ENCODE results near the gene SSBP2.

Gene SSBP2

GRCh38 chr5:81547001-81547400 is 203.9 kb downstream of the SSBP2 start:
- Histone ChIP-seq H3K79me2 (ENCODE audit: insufficient read depth, low read length) (no peaks in the 10 kb centered on the region; the same call in 1 of the 2 replicates), H3F3A (ENCODE audit: insufficient read depth) (no peaks in the 10 kb centered on the region)

DNA sequence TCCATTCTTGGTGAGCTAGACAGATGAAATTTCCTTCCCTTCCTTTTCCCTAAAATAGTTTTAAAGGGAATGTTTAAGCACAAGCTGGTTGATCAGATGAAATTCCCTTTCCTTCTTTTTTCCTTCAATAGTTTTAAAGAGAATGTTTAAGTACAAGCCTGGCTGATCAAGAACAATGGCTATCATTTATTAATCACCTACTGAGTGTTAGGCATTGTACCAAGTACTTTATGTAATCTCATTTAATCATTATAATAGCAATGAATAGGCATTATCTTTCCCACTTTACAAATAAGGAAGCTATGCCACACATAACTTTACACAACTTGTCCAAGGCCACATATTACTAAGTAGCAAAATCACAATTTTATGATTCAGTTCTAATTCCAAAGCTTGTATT is 205.0 kb downstream of the SSBP2 start:
- Histone ChIP-seq H3K9me3 (ENCODE audit: insufficient read depth, low read length) (no peaks in the 10 kb centered on the region), H3K36me3 (ENCODE audit: low read length) (0 out of 2 replicates have a peak, but pooled peaks cover 3% of the 10 kb centered on the region), H3K9me2 (replicated peaks; ENCODE audit: insufficient read depth, low read length) (no peaks in the 10 kb centered on the region), H3K27me3 (ENCODE audit: low read length) (no peaks in the 10 kb centered on the region), H3K4me3 (ENCODE audit: insufficient read depth, low read length, poor library complexity, severe bottlenecking) (no peak overlapping the region), H3K27ac (ENCODE audit: low read depth, low read length) (no peak overlapping the region), H3F3A (ENCODE audit: insufficient read depth) (no peaks in the 10 kb centered on the region), H3K79me2 (ENCODE audit: insufficient read depth, low read length) (no peaks in the 10 kb centered on the region; the same call in 1 of the 2 replicates), H4K20me1 (ENCODE audit: low read depth, low read length) (no peaks in the 10 kb centered on the region), H2AFZ (ENCODE audit: low read depth, low read length, severe bottlenecking) (no peak overlapping the region), H3K9ac (ENCODE audit: low read length) (no peak overlapping the region), H3K4me2 (ENCODE audit: low read depth, low read length, poor library complexity, severe bottlenecking) (no peak overlapping the region)
- TF ChIP-seq, protein P1, sequence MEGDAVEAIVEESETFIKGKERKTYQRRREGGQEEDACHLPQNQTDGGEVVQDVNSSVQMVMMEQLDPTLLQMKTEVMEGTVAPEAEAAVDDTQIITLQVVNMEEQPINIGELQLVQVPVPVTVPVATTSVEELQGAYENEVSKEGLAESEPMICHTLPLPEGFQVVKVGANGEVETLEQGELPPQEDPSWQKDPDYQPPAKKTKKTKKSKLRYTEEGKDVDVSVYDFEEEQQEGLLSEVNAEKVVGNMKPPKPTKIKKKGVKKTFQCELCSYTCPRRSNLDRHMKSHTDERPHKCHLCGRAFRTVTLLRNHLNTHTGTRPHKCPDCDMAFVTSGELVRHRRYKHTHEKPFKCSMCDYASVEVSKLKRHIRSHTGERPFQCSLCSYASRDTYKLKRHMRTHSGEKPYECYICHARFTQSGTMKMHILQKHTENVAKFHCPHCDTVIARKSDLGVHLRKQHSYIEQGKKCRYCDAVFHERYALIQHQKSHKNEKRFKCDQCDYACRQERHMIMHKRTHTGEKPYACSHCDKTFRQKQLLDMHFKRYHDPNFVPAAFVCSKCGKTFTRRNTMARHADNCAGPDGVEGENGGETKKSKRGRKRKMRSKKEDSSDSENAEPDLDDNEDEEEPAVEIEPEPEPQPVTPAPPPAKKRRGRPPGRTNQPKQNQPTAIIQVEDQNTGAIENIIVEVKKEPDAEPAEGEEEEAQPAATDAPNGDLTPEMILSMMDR (IDR thresholded peaks at IDR 0.05; ENCODE audit: insufficient read depth, low read length, poor library complexity, severe bottlenecking), result no peak
- no peak for TF ChIP-seq EZH2phosphoT487 (conservative IDR thresholded peaks at IDR 0.05; ENCODE audit: low read length)

More at GRCh38 chr5:81547001-81547400, 203.9 kb downstream of the SSBP2 start:
- Histone ChIP-seq H3K9me3 (ENCODE audit: insufficient read depth, low read length) (no peaks in the 10 kb centered on the region), H2AFZ (ENCODE audit: low read depth, low read length, severe bottlenecking) (no peak overlapping the region), H3K27ac (ENCODE audit: low read depth, low read length) (no peak overlapping the region), H3K9ac (ENCODE audit: low read length) (no peak overlapping the region), H3K4me2 (ENCODE audit: low read depth, low read length, poor library complexity, severe bottlenecking) (no peak overlapping the region), H3K9me2 (replicated peaks; ENCODE audit: insufficient read depth, low read length) (no peaks in the 10 kb centered on the region), H3K4me3 (ENCODE audit: insufficient read depth, low read length, poor library complexity, severe bottlenecking) (no peak overlapping the region), H3K36me3 (ENCODE audit: low read length) (0 out of 2 replicates have a peak, but pooled peaks cover 3% of the 10 kb centered on the region), H3K27me3 (ENCODE audit: low read length) (no peaks in the 10 kb centered on the region), H4K20me1 (ENCODE audit: low read depth, low read length) (no peaks in the 10 kb centered on the region)
- TF ChIP-seq, protein P1 (IDR thresholded peaks at IDR 0.05; ENCODE audit: insufficient read depth, low read length, poor library complexity, severe bottlenecking), result no peak
- no peak for TF ChIP-seq EZH2phosphoT487 (conservative IDR thresholded peaks at IDR 0.05; ENCODE audit: low read length)

DNA sequence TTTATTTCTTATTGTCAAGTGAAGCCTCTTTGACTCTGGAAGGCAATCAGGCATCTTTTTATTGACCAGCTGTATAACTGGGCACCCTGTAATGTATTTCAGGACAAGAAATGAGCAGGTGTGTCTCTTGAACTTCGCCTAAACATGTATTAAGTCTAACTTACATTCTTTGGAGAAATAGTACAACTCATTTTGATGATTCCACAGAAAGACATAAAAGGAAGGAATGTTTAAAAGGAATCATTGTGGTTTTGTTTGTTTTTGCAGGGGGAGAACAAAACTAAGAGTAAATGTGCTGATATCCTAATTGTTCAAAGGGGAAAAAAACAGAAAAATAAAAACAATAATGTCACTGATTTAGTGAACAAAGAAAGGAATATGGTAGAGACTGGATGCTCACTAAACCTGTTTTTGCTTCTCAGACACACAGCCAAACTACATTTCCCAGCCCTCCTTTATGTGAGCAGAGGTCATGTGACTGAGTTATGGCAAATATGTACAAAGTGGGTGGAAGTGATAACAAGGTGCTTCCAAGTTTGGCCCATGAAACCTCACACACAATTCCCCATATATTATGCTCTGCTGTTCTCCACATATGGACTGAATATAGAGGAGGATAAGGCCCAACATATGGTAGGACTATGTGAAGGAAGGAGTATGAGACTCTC is 206.4 kb downstream of the SSBP2 start:
- Histone ChIP-seq H3K9me3 (ENCODE audit: insufficient read depth, low read length) (no peaks in the 10 kb centered on the region), H3K9ac (ENCODE audit: low read length) (no peak overlapping the region), H3K27me3 (ENCODE audit: low read length) (no peaks in the 10 kb centered on the region), H3K27ac (ENCODE audit: low read depth, low read length) (no peak overlapping the region), H2AFZ (ENCODE audit: low read depth, low read length, severe bottlenecking) (no peak overlapping the region), H3K36me3 (ENCODE audit: low read length) (0 out of 2 replicates have a peak, but pooled peaks cover 3% of the 10 kb centered on the region), H3K79me2 (ENCODE audit: insufficient read depth, low read length) (no peaks in the 10 kb centered on the region; the same call in 1 of the 2 replicates), H3F3A (ENCODE audit: insufficient read depth) (no peaks in the 10 kb centered on the region), H3K4me2 (ENCODE audit: low read depth, low read length, poor library complexity, severe bottlenecking) (no peak overlapping the region), H3K9me2 (replicated peaks; ENCODE audit: insufficient read depth, low read length) (no peaks in the 10 kb centered on the region), H3K4me3 (ENCODE audit: insufficient read depth, low read length, poor library complexity, severe bottlenecking) (no peak overlapping the region), H4K20me1 (ENCODE audit: low read depth, low read length) (no peaks in the 10 kb centered on the region)
- TF ChIP-seq EZH2phosphoT487 (conservative IDR thresholded peaks at IDR 0.05; ENCODE audit: low read length), result no peak
- TF ChIP-seq, protein P1 (IDR thresholded peaks at IDR 0.05; ENCODE audit: insufficient read depth, low read length, poor library complexity, severe bottlenecking), result no peak

All from SU-DHL-6 (cell line).